Choroid plexus epithelial cell (primary cell): ENCODE data around the gene NPY.

Experiments
- DNase-seq: peaks from one replicate; pipeline ENCODE4 v3.0.0-alpha.2; 2010; ENCODE audit warnings: low read depth
- H3K4me3 ChIP-seq: 2 replicates; pipeline ENCODE4 v1.5.1; 2011; ENCODE audit warnings: low read depth, mild to moderate bottlenecking, control low read depth, low read length, moderate library complexity
- CTCF ChIP-seq: conservative IDR thresholded peaks from 2 replicates; pipeline ENCODE4 v1.5.1; 2011; ENCODE audit warnings: low read depth, mild to moderate bottlenecking, control low read depth, inconsistent platforms, low read length, moderate library complexity

The NPY gene

GRCh38 chr7:24291271-24291670, 7.3 kb downstream of the NPY start:
- DNase-seq: no peak
- H3K4me3 ChIP-seq: no peak overlapping the region
- no peak for TF ChIP-seq CTCF

- no peak for DNase-seq
- TF ChIP-seq CTCF: no peak
- H3K4me3 ChIP-seq: no peak overlapping the region
These were observed 13.4 kb downstream of the NPY start for GRCh38 chr7:24297362-24297761.

- H3K4me3 ChIP-seq: no peak overlapping the region
- no peak for DNase-seq
- no peak for TF ChIP-seq CTCF
These were observed 14.7 kb downstream of the NPY start for GRCh38 chr7:24298696-24299095.

- DNase-seq: no peak
- TF ChIP-seq CTCF: no peak
- H3K4me3 ChIP-seq: no peak overlapping the region
These were observed 15.2 kb downstream of the NPY start for GRCh38 chr7:24299192-24299591.

- H3K4me3 ChIP-seq: no peak overlapping the region
- DNase-seq: no peak
- no peak for TF ChIP-seq CTCF
These were observed 17.7 kb downstream of the NPY start for GRCh38 chr7:24301703-24302102.

DNA sequence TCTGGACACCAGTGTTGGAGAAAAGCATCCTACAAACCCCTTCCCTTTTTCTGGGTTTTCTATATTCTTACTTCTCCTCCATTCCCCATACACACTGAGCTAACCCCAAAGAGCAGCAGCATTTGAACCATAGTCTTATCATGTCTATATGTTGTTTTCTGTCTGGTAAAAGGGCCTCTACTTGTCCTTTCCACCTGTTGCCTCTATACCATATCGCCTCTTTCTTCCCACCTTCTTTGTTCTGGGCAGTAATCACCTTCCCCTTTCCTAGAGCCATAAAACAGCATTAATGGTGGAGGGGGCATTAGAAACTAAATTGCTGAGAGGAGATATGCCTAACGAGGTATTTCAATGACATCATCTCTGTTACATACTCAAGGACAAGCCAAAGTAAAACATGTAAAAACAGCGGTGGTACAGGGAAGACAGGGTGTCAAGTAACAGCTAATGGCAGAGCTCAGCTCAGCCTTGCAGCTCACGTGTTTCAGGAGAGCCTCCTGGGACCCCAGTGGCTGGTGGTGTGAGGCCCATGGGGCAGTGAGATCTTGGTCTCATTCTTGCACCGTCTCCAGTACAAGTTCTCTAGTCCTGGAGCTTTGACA, 20.6 kb downstream of the NPY start:
- no peak for DNase-seq

More for the DNA sequence above, 20.6 kb downstream of the NPY start:
- no peak for TF ChIP-seq CTCF
- no peak overlapping the region for H3K4me3 ChIP-seq
